ENCODE measurements around the gene DYNLT4. TPM values are rescaled to one million over a fixed set of nuclear protein-coding genes. Genes with fewer than 3 reads are reported as not detected.

The DYNLT4 gene
- total and polyA plus RNA-seq, 12 donors = 0.51 to 2.0 (median 0.71) TPM; not detected in 2

GRCh38 chr1:44851308-44851707 is 44.2 kb upstream of the DYNLT4 start:
- Histone ChIP-seq H3K4me3 (no peak overlapping the region), H3K27ac (no peak overlapping the region), H3K27me3 (no peaks in the 10 kb centered on the region), H3K9me3 (no peaks in the 10 kb centered on the region), H3K4me1 (peaks cover 0 to 22% (median 9%) of the 10 kb centered on the region in 9 donors), H3K36me3 (peaks cover 0 to 46% (median 0%) of the 10 kb centered on the region in 9 donors)
- WGBS, 2 donors = 96 to 100% methylated on average over 1 of the region's 1 CpG
- DNase-seq (no peak), ATAC-seq (no peak)
- intact Hi-C loops (cut with DNase I) = no loop called here
- TF ChIP-seq CTCF (IDR thresholded peaks at IDR 0.05) = no peak

- WGBS, 2 donors = 78 to 79% methylated on average over 2 of the region's 2 CpGs
- TF ChIP-seq CTCF (IDR thresholded peaks at IDR 0.05) = no peak
- H3K4me1 ChIP-seq = peaks cover 0 to 22% (median 9%) of the 10 kb centered on the region in 9 donors
- no peak overlapping the region for H3K4me3 ChIP-seq
- no peaks in the 10 kb centered on the region for H3K9me3 ChIP-seq
- H3K27me3 ChIP-seq = no peaks in the 10 kb centered on the region
- H3K36me3 ChIP-seq = peaks cover 0 to 29% (median 0%) of the 10 kb centered on the region in 9 donors
- DNase-seq (no peak), ATAC-seq (no peak)
- intact Hi-C loops (cut with DNase I) = loop anchor here in 1 of 10 donors (5.0 kb wide), 1 partner anchor 153 kb away; no protein-coding TSS in a partner anchor
- peak overlapping the region in 4 of 10 donors; percentile 33 to 63 (median 42) for H3K27ac ChIP-seq
These were observed 42.5 kb upstream of the DYNLT4 start for GRCh38 chr1:44849575-44850132.

- Histone ChIP-seq H3K27me3 (peaks cover 0 to 4% (median 0%) of the 10 kb centered on the region in 7 donors), H3K36me3 (peaks cover 0 to 19% (median 0%) of the 10 kb centered on the region in 9 donors), H3K4me3 (no peak overlapping the region), H3K27ac (peak overlapping the region in 4 of 10 donors; percentile 33 to 63 (median 42)), H3K4me1 (peaks cover 0 to 25% (median 9%) of the 10 kb centered on the region in 9 donors), H3K9me3 (no peaks in the 10 kb centered on the region)
- no peak for DNase-seq
- WGBS, 2 donors = 50 to 60% methylated on average over 7 of the region's 7 CpGs
- intact Hi-C loops (cut with DNase I) = loop anchor here in 1 of 10 donors (5.0 kb wide), 1 partner anchor 154 kb away; no protein-coding TSS in a partner anchor
- peak in 3 of 8 donors; percentile 19 to 40 (median 34) for ATAC-seq
- no peak for TF ChIP-seq CTCF (IDR thresholded peaks at IDR 0.05)
These were observed 41.5 kb upstream of the DYNLT4 start for GRCh38 chr1:44848456-44849181.

- no peak overlapping the region for H3K4me3 ChIP-seq
- DNase-seq (no peak), ATAC-seq (no peak)
- no peak for TF ChIP-seq CTCF (IDR thresholded peaks at IDR 0.05)
- intact Hi-C loops (cut with DNase I) = loop anchor here in 1 of 10 donors (5.0 kb wide), 1 partner anchor 154 kb away; no protein-coding TSS in a partner anchor
- 86 to 97% methylated on average over 1 of the region's 1 CpG for WGBS, 2 donors
- peaks cover 0 to 12% (median 0%) of the 10 kb centered on the region in 7 donors for H3K27me3 ChIP-seq
- peaks cover 0 to 13% (median 0%) of the 10 kb centered on the region in 9 donors for H3K36me3 ChIP-seq
- H3K4me1 ChIP-seq = peaks cover 0 to 32% (median 16%) of the 10 kb centered on the region in 9 donors
- H3K27ac ChIP-seq = peak overlapping the region in 2 of 10 donors; percentile 33 to 49
- no peaks in the 10 kb centered on the region for H3K9me3 ChIP-seq
These were observed 40.7 kb upstream of the DYNLT4 start for GRCh38 chr1:44847845-44848244.

Measured in heart right ventricle (tissue), 16 donors.